ENCODE data around the gene MGMT.

Gene MGMT

DNA sequence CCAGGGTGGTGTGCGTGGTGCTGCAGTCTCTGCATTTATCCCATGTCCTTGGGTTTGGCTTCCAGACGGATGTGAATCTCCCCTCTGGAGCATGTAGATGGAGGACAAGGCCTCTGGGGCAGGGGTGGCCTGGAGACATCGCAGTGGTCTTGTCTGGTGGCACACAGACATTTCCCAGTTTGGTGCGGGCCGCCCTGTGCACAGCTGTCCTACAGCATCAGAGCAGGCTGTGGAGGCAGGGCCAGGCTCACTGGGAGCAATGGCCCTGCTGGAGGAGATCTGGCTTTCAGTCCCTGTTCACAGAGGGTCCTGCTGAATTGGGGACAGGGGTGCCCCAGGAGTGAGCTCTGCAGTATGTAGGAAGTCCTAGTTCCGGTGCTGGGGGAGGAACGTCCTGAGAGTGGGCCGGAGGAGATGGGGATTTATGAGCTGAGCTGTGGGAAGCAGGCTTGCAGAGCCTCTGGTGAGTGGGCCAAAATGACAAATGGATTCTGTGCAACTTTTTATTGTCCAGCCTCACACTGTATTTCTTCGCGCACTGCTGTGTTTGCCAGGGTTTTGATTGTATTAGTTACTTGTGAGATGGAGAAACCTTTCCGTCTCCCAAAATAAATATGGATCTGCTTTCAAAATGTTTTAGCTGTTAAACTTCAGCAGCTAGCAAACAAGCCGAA lies 40.3 kb downstream of the MGMT start:
- TF ChIP-seq, protein P1, sequence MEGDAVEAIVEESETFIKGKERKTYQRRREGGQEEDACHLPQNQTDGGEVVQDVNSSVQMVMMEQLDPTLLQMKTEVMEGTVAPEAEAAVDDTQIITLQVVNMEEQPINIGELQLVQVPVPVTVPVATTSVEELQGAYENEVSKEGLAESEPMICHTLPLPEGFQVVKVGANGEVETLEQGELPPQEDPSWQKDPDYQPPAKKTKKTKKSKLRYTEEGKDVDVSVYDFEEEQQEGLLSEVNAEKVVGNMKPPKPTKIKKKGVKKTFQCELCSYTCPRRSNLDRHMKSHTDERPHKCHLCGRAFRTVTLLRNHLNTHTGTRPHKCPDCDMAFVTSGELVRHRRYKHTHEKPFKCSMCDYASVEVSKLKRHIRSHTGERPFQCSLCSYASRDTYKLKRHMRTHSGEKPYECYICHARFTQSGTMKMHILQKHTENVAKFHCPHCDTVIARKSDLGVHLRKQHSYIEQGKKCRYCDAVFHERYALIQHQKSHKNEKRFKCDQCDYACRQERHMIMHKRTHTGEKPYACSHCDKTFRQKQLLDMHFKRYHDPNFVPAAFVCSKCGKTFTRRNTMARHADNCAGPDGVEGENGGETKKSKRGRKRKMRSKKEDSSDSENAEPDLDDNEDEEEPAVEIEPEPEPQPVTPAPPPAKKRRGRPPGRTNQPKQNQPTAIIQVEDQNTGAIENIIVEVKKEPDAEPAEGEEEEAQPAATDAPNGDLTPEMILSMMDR (IDR thresholded peaks at IDR 0.05; ENCODE audit: low read depth, low read length, missing control alignments) = no peak
- DNase-seq (ENCODE audit: extremely low read depth, low read depth) = no peak

DNA sequence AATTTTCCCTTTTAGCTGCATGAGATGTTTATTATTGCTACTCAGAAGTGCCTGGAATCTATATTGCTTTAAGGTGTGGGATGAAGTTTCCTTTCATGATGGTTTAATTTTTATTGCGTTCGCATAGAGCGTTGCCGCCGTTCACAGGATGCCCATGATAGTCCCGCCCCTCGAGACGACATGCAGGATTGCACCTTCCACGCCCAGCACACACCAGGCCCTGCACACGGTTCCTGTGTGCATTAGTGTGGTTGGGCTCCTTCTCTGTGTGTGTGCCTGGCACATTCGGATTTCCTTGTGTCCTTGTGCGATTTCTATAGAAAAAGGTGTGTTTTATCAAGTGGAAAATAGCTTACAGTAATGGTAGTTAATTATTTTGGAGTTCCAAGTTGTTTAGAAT lies 42.1 kb downstream of the MGMT start:
- DNase-seq (ENCODE audit: extremely low read depth, low read depth) = no peak
- TF ChIP-seq, protein P1 (IDR thresholded peaks at IDR 0.05; ENCODE audit: low read depth, low read length, missing control alignments) = no peak
- no peak overlapping the region for H3K4me3 ChIP-seq (replicated peaks; ENCODE audit: low read depth, low read length)

More for the DNA sequence above, 40.3 kb downstream of the MGMT start:
- no peak overlapping the region for H3K4me3 ChIP-seq (replicated peaks; ENCODE audit: low read depth, low read length)

DNA sequence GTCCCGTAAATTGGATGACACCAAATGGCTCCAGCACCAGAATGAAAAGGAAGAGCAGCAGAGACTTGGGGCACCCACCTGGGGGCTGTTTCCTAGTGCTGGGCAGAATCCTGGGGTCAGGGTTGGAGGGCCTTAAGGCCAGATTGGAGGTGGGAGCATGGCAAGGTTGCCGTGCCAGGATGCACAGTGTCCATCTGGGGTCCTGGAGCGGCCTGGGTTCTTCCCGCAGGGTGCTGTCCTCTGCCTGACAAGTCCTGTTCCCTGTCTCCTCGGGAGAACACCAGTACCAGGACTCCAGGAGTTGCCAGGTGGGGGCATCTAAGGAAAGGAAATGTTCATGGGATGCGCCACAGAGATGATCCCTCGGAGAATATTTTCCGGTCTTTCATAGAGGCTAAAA lies 42.8 kb downstream of the MGMT start:
- TF ChIP-seq, protein P1 (IDR thresholded peaks at IDR 0.05; ENCODE audit: low read depth, low read length, missing control alignments) = no peak
- no peak for DNase-seq (ENCODE audit: extremely low read depth, low read depth)
- H3K4me3 ChIP-seq (replicated peaks; ENCODE audit: low read depth, low read length) = no peak overlapping the region

DNA sequence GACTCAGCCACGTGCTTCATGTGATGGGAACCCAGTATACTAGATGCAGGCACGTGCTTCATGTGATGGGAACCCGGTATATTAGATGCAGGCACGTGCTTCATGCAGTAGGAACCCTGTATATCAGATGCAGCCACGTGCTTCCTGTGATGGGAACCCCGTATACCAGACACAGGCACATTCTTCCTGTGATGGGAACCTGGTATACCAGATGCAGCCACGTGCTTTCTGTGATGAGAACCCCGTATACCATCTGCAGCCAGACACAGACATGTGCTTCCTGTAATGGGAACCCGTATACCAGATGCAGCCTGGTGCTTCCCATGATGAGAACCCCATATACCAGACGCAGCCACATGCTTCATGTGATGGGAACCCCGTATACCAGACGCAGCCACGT lies 44.0 kb downstream of the MGMT start:
- TF ChIP-seq, protein P1 (IDR thresholded peaks at IDR 0.05; ENCODE audit: low read depth, low read length, missing control alignments) = no peak
- no peak for DNase-seq (ENCODE audit: extremely low read depth, low read depth)
- no peak overlapping the region for H3K4me3 ChIP-seq (replicated peaks; ENCODE audit: low read depth, low read length)

DNA sequence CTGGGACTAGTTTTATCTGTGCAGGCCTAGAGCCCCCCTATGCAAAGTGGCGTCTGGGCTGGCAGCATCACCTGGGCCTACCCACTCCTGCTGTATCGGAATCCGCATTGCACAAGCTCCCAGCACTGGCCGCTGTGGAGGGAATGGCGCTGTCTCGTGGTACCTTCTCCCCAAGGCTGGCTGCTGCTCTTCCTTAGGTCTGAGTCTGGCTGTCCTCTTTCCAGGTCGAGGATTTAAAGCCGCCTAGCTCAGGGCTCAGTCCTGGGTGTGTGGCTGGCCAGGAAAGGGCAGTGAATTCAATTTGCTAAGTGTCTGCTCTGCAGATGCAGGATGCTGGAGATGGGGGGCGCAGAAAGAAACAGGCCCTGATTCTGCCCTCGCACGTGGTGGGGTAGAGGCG lies 44.7 kb downstream of the MGMT start:
- TF ChIP-seq, protein P1 (IDR thresholded peaks at IDR 0.05; ENCODE audit: low read depth, low read length, missing control alignments) = no peak
- no peak for DNase-seq (ENCODE audit: extremely low read depth, low read depth)
- no peak overlapping the region for H3K4me3 ChIP-seq (replicated peaks; ENCODE audit: low read depth, low read length)

DNA sequence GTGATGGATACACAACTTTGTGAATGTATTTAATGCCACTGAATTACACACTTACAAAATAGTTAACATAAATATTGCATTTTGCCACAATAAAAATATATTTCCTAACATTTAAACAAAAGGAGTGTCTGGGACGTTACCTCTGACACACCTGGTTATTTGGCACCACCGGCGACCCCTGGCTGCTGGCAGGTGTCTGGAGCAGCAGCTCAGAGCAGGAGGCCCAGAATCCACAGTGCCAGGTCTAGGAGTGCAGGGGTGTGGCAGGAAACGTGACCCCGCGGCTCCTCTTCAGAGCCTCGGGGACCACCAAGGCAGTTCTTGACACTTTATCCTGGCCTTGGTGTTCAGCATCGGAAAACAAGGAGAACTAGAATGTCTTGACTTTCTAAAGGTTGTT lies 46.3 kb downstream of the MGMT start:
- DNase-seq (ENCODE audit: extremely low read depth, low read depth) = no peak
- H3K4me3 ChIP-seq (replicated peaks; ENCODE audit: low read depth, low read length) = no peak overlapping the region
- TF ChIP-seq, protein P1 (IDR thresholded peaks at IDR 0.05; ENCODE audit: low read depth, low read length, missing control alignments) = no peak

Measured in HFF-Myc (cell line).